Measurements from ENCODE around the gene EBF4.

- TF ChIP-seq EZH2 (IDR thresholded peaks at IDR 0.05; ENCODE audit: borderline replicate concordance, insufficient read depth, low read length, poor library complexity, severe bottlenecking) (no peak), CTCF (IDR thresholded peaks at IDR 0.05; ENCODE audit: poor library complexity, severe bottlenecking) (no peak), TAF1 (IDR thresholded peaks at IDR 0.05; ENCODE audit: low read depth) (no peak)
Observed at GRCh38 chr20:2754424-2754823, 61.8 kb downstream of the EBF4 start.

All from neural cell (in vitro differentiated cells).